Subcutaneous adipose tissue (tissue), 4 donors: ENCODE data around the gene LIPT2. TPM values are rescaled to one million over a fixed set of nuclear protein-coding genes. Genes with fewer than 3 reads are reported as not detected.

Source experiments
- total RNA-seq, 4 donors: library from RNA; depleted of rRNA; stranded (reverse); fragments of >200 nt; gene quantifications; one replicate each; pipeline ENCODE4 v1.1.0, GENCODE V29; 2016
- TF ChIP-seq, protein P1 (sequence below): fragments of 450-650 bp; IDR thresholded peaks from one replicate; pipeline ENCODE4 v1.5.1; 2016; ENCODE audit warnings: low read depth, mild to moderate bottlenecking, control low read depth, antibody characterized with exemption, moderate library complexity

LIPT2 gene
- total RNA-seq, 4 donors from 2014 or later, result 2.1 to 9.4 (median 3.3) TPM

DNA sequence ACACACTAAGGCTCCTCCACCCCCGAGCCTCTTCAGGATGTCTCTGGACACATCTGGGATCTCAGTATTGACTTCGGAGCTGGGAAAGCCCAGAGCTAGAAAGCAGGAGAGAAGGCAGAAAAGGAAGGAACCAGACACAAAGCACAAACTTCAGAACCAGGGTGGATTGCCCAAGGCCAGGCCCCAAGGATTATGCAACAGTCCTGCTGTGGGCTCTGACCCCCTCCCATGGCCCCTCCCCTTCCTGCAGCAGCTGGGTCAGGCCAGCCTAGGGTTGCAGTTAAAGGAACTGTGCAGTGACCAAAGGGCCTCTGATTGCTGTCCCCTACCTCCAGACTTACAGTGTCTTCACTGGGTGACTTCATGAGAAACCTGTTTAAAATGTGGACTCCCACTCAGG is 31.5 kb downstream of the LIPT2 start:
- TF ChIP-seq, protein P1, sequence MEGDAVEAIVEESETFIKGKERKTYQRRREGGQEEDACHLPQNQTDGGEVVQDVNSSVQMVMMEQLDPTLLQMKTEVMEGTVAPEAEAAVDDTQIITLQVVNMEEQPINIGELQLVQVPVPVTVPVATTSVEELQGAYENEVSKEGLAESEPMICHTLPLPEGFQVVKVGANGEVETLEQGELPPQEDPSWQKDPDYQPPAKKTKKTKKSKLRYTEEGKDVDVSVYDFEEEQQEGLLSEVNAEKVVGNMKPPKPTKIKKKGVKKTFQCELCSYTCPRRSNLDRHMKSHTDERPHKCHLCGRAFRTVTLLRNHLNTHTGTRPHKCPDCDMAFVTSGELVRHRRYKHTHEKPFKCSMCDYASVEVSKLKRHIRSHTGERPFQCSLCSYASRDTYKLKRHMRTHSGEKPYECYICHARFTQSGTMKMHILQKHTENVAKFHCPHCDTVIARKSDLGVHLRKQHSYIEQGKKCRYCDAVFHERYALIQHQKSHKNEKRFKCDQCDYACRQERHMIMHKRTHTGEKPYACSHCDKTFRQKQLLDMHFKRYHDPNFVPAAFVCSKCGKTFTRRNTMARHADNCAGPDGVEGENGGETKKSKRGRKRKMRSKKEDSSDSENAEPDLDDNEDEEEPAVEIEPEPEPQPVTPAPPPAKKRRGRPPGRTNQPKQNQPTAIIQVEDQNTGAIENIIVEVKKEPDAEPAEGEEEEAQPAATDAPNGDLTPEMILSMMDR, result no peak

GRCh38 chr11:74460481-74461154 is 32.9 kb downstream of the LIPT2 start:
- TF ChIP-seq, protein P1, result no peak

DNA sequence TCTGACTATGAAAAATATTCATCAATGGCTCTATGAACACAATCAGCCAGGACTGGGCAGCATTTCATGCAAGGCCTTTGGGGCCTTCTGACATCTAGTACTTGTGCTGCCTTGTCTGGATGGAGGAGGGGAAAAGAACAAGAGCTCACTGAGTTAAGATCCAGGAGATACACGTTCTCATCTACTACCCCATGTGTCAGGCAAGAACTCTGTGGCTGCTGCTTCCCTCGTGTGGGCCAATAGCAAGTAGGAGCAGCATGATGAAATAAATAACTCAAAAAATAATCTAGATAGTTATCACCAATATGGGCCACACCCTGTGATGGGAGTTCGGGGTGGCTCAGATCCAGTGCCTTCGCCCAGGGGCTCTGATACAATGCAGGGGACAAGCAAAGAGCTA is 33.5 kb downstream of the LIPT2 start:
- TF ChIP-seq, protein P1, result no peak

DNA sequence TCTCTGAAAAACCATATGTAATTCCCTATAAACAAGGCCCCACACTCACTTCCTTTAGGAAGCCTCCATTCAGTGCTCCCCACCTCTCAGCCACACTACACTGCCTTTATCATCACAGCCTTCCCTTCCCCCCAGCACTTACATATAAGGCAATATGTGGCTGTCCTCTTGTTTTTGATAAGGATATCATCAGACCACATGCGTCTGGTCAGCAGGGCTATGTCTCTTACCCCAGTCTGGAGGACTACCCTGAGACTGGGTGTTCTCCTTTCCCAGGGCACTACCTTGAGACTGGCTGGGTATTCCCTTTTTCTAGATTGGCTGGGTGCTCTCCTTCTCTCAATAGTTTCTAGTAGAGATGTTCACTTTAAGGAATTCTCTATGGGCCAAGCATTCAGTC is 33.9 kb downstream of the LIPT2 start:
- TF ChIP-seq, protein P1, result no peak

- TF ChIP-seq, protein P1, result no peak
Measured at GRCh38 chr11:74457356-74457755, 36.2 kb downstream of the LIPT2 start.

GRCh38 chr11:74453373-74453975 is 40.0 kb downstream of the LIPT2 start:
- TF ChIP-seq, protein P1, result no peak

DNA sequence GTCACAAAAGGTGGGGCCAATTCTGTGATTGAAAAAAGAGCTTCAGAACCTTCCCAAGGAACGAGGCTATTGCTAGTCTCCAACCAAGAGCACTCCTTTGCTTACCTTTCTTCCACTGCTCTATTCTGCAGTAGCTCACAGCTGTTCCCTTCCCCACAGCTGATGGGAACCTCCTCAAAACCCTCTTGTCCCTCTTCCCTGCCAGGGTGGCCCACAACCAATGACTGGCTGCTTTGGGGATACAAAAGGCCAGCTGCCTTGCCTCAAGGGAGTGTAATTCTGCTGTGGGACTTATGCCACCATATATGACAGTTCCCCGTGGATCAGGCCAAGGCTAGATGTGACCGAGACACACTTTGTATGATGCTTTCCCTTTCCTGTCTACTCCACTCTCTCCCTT is 41.2 kb downstream of the LIPT2 start:
- TF ChIP-seq, protein P1, result no peak
